ENCODE data around the gene SNPH.
"Not testable (repeated sequence)": the region's sequence is repeated elsewhere in the genome, so short reads cannot be mapped to it uniquely, and the experiment has no call there.

GRCh38 chr20:1216527-1217427, 49.3 kb upstream of the SNPH start:
- TF ChIP-seq, protein P1, sequence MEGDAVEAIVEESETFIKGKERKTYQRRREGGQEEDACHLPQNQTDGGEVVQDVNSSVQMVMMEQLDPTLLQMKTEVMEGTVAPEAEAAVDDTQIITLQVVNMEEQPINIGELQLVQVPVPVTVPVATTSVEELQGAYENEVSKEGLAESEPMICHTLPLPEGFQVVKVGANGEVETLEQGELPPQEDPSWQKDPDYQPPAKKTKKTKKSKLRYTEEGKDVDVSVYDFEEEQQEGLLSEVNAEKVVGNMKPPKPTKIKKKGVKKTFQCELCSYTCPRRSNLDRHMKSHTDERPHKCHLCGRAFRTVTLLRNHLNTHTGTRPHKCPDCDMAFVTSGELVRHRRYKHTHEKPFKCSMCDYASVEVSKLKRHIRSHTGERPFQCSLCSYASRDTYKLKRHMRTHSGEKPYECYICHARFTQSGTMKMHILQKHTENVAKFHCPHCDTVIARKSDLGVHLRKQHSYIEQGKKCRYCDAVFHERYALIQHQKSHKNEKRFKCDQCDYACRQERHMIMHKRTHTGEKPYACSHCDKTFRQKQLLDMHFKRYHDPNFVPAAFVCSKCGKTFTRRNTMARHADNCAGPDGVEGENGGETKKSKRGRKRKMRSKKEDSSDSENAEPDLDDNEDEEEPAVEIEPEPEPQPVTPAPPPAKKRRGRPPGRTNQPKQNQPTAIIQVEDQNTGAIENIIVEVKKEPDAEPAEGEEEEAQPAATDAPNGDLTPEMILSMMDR (IDR thresholded peaks at IDR 0.05), result not testable (repeated sequence)
- not testable (repeated sequence) for TF ChIP-seq POLR2A, POLR2AphosphoS5 (IDR thresholded peaks at IDR 0.05)
